GM12878 (cell line): Measurements from ENCODE around the gene COL23A1. TPM values are rescaled to one million over a fixed set of nuclear protein-coding genes. Genes with fewer than 3 reads are reported as not detected.

ENCODE experiments used
- ATAC-seq: fragments of 200-7000 bp; cut with Tn5 transposase; 3 replicates; pipeline ENCODE4 v1.9.1; 2020; ENCODE audit warnings: mild to moderate bottlenecking, moderate library complexity
- BruUV-seq: library from RNA; stranded (reverse); fragments of 400-500 nt; replicated peaks from 2 replicates; lab custom pipeline; 2021; lab: Mats Ljungman, UMichigan
- CTCF ChIA-PET: fragments of 300-600 bp; sonication (Branson Sonifier 250); formaldehyde crosslinking; extraction: SDS; loops from one replicate; lab custom pipeline; 2021; ENCODE audit warnings: inconsistent platforms; lab: Yijun Ruan, JAX
- POLR2A ChIA-PET: fragments of 350-600 bp; formaldehyde crosslinking; extraction: SDS; loops from one replicate; lab custom pipeline; 2021; ENCODE audit warnings: inconsistent platforms; lab: Charles Lee
- RAD21 ChIA-PET: fragments of 300-600 bp; sonication (Branson Sonifier 250); formaldehyde crosslinking; loops from one replicate; lab custom pipeline; 2023; ENCODE audit warnings: antibody characterized with exemption; ENCODE audit not compliant: unreplicated experiment; lab: Charles Lee
- SMC1A ChIA-PET: fragments of 300-600 bp; sonication (Branson Sonifier 250); formaldehyde crosslinking; loops from one replicate; lab custom pipeline; 2023; ENCODE audit not compliant: unreplicated experiment, uncharacterized antibody; lab: Charles Lee
- DNase-seq: peaks from one replicate; pipeline ENCODE4 v3.0.0-alpha.2; 2011; ENCODE audit warnings: low read depth, low spot score
- FAIRE-seq: peaks from 3 replicates; lab custom pipeline; 2011; peaks lifted over from hg19 to GRCh38; lab: Jason Lieb, UNC
- H2AFZ ChIP-seq: 2 replicates; pipeline ENCODE4 v1.6.0; 2011; ENCODE audit warnings: low read depth, low read length, control low read depth; ENCODE audit not compliant: control insufficient read depth
- H3K27ac ChIP-seq: 2 replicates; pipeline ENCODE4 v1.5.1; 2011; ENCODE audit warnings: control low read depth; ENCODE audit not compliant: control insufficient read depth, insufficient read depth
- H3K27me3 ChIP-seq, 2 experiments: replicated peaks in 1 of 2; 2 replicates each; pipeline versions ENCODE4 v1.6.0 to v1.6.1; 2011; ENCODE audit warnings: low read length in 1 of 2; ENCODE audit not compliant: control insufficient read depth in 2 of 2, insufficient read depth in 2 of 2
- H3K36me3 ChIP-seq, 2 experiments: 2 replicates each; pipeline ENCODE4 v1.5.1; 2011; ENCODE audit warnings: low read length in 1 of 2; ENCODE audit not compliant: control insufficient read depth in 2 of 2, insufficient read depth in 2 of 2
- H3K4me1 ChIP-seq: 2 replicates; pipeline ENCODE4 v1.6.1; 2011; ENCODE audit warnings: mild to moderate bottlenecking, low read length, moderate library complexity, mixed read lengths; ENCODE audit not compliant: control insufficient read depth, insufficient read depth
- H3K4me2 ChIP-seq: 2 replicates; pipeline ENCODE4 v1.6.0; 2011; ENCODE audit warnings: control low read depth; ENCODE audit not compliant: control insufficient read depth, insufficient read depth
- H3K4me3 ChIP-seq: fragments of 200-600 bp; sonication (generic); 2 replicates; pipeline ENCODE4 v1.5.1; 2016
- H3K79me2 ChIP-seq: 2 replicates; pipeline ENCODE4 v1.6.0; 2011; ENCODE audit warnings: low read length; ENCODE audit not compliant: control insufficient read depth, insufficient read depth
- H3K9ac ChIP-seq: 2 replicates; pipeline ENCODE4 v1.8.0; 2011; ENCODE audit warnings: low read length, control low read depth, mixed read lengths; ENCODE audit not compliant: control insufficient read depth, insufficient read depth
- H3K9me3 ChIP-seq: replicated peaks from 3 replicates; pipeline ENCODE4 v1.5.1; 2011; ENCODE audit warnings: mild to moderate bottlenecking, low read length; ENCODE audit not compliant: control insufficient read depth, insufficient read depth
- H4K20me1 ChIP-seq: 2 replicates; pipeline ENCODE4 v1.6.0; 2011; ENCODE audit not compliant: control insufficient read depth, insufficient read depth
- ATF2 ChIP-seq: IDR thresholded peaks from 2 replicates; pipeline ENCODE4 v1.6.1; 2012; ENCODE audit warnings: low read length, inconsistent platforms
- BACH1 ChIP-seq: fragments of 450-650 bp; IDR thresholded peaks from 2 replicates; pipeline ENCODE4 v1.6.1; 2017; ENCODE audit warnings: mild to moderate bottlenecking, borderline replicate concordance
- CEBPZ ChIP-seq: fragments of 150-350 bp; IDR thresholded peaks from 2 replicates; pipeline ENCODE4 v1.6.1; 2016; ENCODE audit warnings: low read depth, low read length
- EED ChIP-seq: sonication (generic); IDR thresholded peaks from 2 replicates; pipeline ENCODE4 v1.6.1; 2016; ENCODE audit warnings: antibody characterized with exemption, low read depth
- ELK1 ChIP-seq: IDR thresholded peaks from 2 replicates; pipeline ENCODE4 v1.6.1; 2012; ENCODE audit warnings: low read depth, low read length, improper control_type of control experiment
- ESRRA ChIP-seq: IDR thresholded peaks from 2 replicates; pipeline ENCODE4 v1.6.1; 2012; ENCODE audit warnings: mild to moderate bottlenecking, low read length, improper control_type of control experiment
- FOXK2 ChIP-seq: fragments of 450-650 bp; IDR thresholded peaks from 2 replicates; pipeline ENCODE4 v1.6.1; 2017; ENCODE audit warnings: mild to moderate bottlenecking, moderate library complexity
- HCFC1 ChIP-seq: fragments of 150-350 bp; IDR thresholded peaks from 2 replicates; pipeline ENCODE4 v1.6.1; 2014; ENCODE audit warnings: low read length
- KLF5 ChIP-seq: fragments of 450-650 bp; IDR thresholded peaks from 2 replicates; pipeline ENCODE4 v1.6.1; 2014; ENCODE audit warnings: mild to moderate bottlenecking; ENCODE audit not compliant: partially characterized antibody
- PAX8 ChIP-seq: fragments of 450-650 bp; IDR thresholded peaks from 2 replicates; pipeline ENCODE4 v1.6.1; 2017; ENCODE audit warnings: mild to moderate bottlenecking, moderate library complexity
- RAD21 ChIP-seq: IDR thresholded peaks from 2 replicates; pipeline ENCODE4 v1.6.1; 2011; ENCODE audit warnings: mild to moderate bottlenecking, low read depth, low read length, moderate library complexity; ENCODE audit not compliant: insufficient read depth
- SPI1 ChIP-seq: IDR thresholded peaks from 2 replicates; pipeline ENCODE4 v1.6.1; 2011; ENCODE audit warnings: low read depth, mild to moderate bottlenecking, low read length, moderate library complexity, borderline replicate concordance; ENCODE audit not compliant: insufficient read depth
- SREBF2 ChIP-seq: IDR thresholded peaks from 2 replicates; pipeline ENCODE4 v1.6.1; 2012; ENCODE audit warnings: mild to moderate bottlenecking, low read length
- TCF7 ChIP-seq: IDR thresholded peaks from 2 replicates; pipeline ENCODE4 v1.6.1; 2014; ENCODE audit warnings: antibody characterized with exemption, borderline replicate concordance
- ZBED1 ChIP-seq: IDR thresholded peaks from 2 replicates; pipeline ENCODE4 v1.6.1; 2016; ENCODE audit warnings: borderline replicate concordance
- ZBTB4 ChIP-seq: fragments of 450-650 bp; formaldehyde crosslinking; IDR thresholded peaks from 2 replicates; pipeline ENCODE4 v1.4.0; 2022; ENCODE audit warnings: mild to moderate bottlenecking, moderate library complexity
- ZNF622 ChIP-seq: fragments of 450-650 bp; IDR thresholded peaks from 2 replicates; pipeline ENCODE4 v1.6.1; 2017; ENCODE audit warnings: mild to moderate bottlenecking, inconsistent platforms
- WGBS: methylation state at CpG from one replicate; pipeline ENCODE4 v1.1.6; 2016; ENCODE audit warnings: low lambda C conversion rate; ENCODE audit not compliant: insufficient replicate concordance, insufficient coverage; ENCODE audit errors: missing lambda C conversion rate; 5-methylcytosine and 5-hydroxymethylcytosine counted together
- in situ Hi-C: fragments of 300-500 bp; cut with MboI; formaldehyde crosslinking; loops from 9 replicates; pipeline ENCODE4 v1.14.3; 2018; ENCODE audit warnings: mixed read lengths
- intact Hi-C: fragments of 100-400 bp; cut with micrococcal nuclease; formaldehyde crosslinking; loops from one replicate; pipeline ENCODE4 v1.14.2; 2022; ENCODE audit not compliant: unreplicated experiment
- polyA plus RNA-seq, 11 experiments: library from polyadenylated mRNA; depleted of rRNA in 4 of 11; unstranded in 6 of 11; stranded (reverse) in 5 of 11; fragments of >200 nt; fragmentation: Nextera tagmentation in 4 of 11; fragmentation: Illumina TruSeq in 1 of 11; extraction: Ambion mirVana in 4 of 11; extraction: Trizol in 1 of 11; gene quantifications; 1 replicate in 1 of 11; 2 replicates in 10 of 11; pipeline versions ENCODE4 v1.2.1 to v1.2.3, GENCODE V29; 2011 to 2016; ENCODE audit warnings: inconsistent platforms in 2 of 11, missing spikeins in 2 of 11, low read depth in 1 of 11
- total RNA-seq, 4 experiments: library from RNA; depleted of rRNA in 3 of 4; stranded (reverse); fragments of >200 nt in 3 of 4; fragmentation: Illumina TruSeq in 1 of 4; extraction: Trizol in 1 of 4; gene quantifications; 2 replicates each; pipeline versions ENCODE4 v1.2.1 to v1.2.3, GENCODE V29; 2013 to 2021

COL23A1 gene
- total and polyA plus RNA-seq, 10 of the 15 experiments (the other 5 are each of a cell fraction or from before 2014, with no cell fraction given): 0.03 to 0.83 (median 0.09) TPM; not detected in 5

- no peak overlapping the region for H3K27ac ChIP-seq
- no peaks in the 10 kb centered on the region for H3K79me2 ChIP-seq
- no peaks in the 10 kb centered on the region for H3K9me3 ChIP-seq
- FAIRE-seq (no peak), DNase-seq (no peak), ATAC-seq (no peak)
- in situ Hi-C loops (no loop called here), intact Hi-C loops (no loop called here)
- no peak overlapping the region for H3K9ac ChIP-seq
- CTCF ChIA-PET: no interaction called here
- H3K4me1 ChIP-seq: no peaks in the 10 kb centered on the region
- H3K36me3 ChIP-seq: no peaks in the 10 kb centered on the region
- WGBS: 42% methylated on average over 14 of the region's 14 CpGs
- RAD21 ChIA-PET: no interaction called here
- POLR2A ChIA-PET: no interaction called here
- BruUV-seq: no TSS peak
- H3K4me3 ChIP-seq: no peak overlapping the region
- H2AFZ ChIP-seq: no peak overlapping the region
- no peaks in the 10 kb centered on the region for H4K20me1 ChIP-seq
- SMC1A ChIA-PET: interaction anchor here (0.7 kb wide), 1 partner anchor 265 kb away, joined by 3 read pairs; no protein-coding TSS in a partner anchor
- no peaks in the 10 kb centered on the region for H3K27me3 ChIP-seq
- no peak overlapping the region for H3K4me2 ChIP-seq
- no peak for TF ChIP-seq ESRRA
- no peak for TF ChIP-seq SREBF2
- TF ChIP-seq RAD21: no peak
- TF ChIP-seq ELK1: no peak
- TF ChIP-seq KLF5: no peak
- no peak for TF ChIP-seq BACH1
- TF ChIP-seq PAX8: no peak
- no peak for TF ChIP-seq ATF2
- TF ChIP-seq EED: no peak
- no peak for TF ChIP-seq HCFC1
- no peak for TF ChIP-seq ZBTB4
- TF ChIP-seq TCF7: no peak
- no peak for TF ChIP-seq SPI1
- TF ChIP-seq ZBED1: no peak
- TF ChIP-seq ZNF622: no peak
- TF ChIP-seq CEBPZ: no peak
- TF ChIP-seq FOXK2: no peak
These were observed 125.7 kb downstream of the COL23A1 start for GRCh38 chr5:178464431-178465048.
